Measurements from ENCODE around the gene DNPH1.

DNPH1 gene

GRCh38 chr6:43207286-43207685, 22.0 kb downstream of the DNPH1 start:
- no peak for DNase-seq

DNA sequence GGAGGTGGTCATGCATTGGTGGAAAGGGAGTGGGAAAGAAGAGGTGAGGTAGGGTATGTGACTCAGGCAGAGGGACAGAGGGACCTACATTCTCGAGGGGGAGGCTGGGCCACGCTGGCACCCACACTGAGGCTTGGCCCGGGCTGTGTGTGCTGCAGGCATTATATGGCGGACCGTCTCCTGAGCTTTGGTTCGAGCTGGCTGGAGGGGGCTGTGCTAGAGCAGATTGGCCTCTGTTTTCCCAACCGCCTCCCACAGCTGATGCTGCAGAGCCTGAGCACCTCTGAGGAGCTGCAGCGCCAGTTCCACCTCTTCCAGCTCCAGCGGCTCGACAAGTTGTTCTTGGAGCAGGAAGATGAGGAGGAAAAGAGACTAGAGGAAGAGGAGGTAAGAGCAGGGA, 23.4 kb downstream of the DNPH1 start:
- DNase-seq = no peak

DNA sequence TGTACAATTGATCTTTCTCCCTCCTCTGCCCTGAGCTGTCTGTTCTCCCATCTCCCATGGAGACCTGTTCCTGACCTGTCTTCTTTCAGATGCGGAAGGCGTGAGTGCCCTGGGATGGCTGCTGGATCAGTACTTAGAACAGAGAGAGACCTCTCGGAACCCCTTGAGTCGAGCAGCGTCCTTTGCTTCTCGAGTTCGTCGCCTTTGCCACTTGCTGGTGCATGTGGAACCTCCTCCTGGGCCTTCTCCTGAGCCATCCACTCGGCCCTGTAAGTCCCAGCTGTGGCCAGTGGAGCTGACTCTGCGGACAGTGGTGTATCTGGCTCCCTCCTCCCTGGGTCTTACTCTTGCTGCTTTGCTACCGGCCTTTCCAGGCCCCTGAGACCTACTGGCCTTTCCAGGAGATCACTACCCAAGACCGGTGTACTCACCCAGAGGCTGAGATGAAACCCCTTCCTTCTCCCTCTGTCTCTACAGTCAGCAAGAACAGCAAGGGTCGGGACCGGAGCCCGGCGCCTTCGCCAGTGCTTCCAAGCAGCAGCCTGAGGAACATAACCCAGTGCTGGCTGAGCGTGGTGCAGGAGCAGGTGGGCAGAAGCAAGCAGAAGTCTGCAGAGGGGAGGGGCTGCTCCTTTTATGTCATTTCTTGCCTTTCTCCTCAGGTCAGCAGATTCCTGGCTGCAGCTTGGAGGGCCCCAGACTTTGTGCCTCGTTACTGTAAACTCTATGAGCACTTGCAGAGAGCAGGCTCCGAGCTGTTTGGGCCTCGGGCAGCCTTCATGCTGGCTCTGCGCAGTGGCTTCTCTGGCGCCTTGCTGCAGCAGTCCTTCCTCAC, 24.8 kb downstream of the DNPH1 start:
- no peak for DNase-seq

DNA sequence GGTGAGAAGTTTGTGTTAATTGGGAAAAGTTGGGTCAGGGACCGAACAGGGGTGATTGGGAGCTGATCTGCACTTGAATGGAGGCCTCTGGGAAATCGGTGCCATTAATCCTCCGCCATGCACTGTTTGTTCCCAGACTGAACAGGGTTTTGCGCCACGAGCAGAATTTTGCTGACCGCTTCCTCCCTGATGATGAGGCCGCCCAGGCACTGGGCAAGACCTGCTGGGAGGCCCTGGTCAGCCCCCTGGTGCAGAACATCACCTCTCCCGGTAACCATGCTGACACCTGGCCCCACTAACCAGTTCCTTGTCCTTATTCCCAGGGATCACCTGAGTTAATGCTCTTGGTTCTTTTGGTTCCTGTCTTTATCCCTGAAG, 25.6 kb downstream of the DNPH1 start:
- DNase-seq = no peak

GRCh38 chr6:43203029-43203717, 26.1 kb downstream of the DNPH1 start:
- no peak for DNase-seq

DNA sequence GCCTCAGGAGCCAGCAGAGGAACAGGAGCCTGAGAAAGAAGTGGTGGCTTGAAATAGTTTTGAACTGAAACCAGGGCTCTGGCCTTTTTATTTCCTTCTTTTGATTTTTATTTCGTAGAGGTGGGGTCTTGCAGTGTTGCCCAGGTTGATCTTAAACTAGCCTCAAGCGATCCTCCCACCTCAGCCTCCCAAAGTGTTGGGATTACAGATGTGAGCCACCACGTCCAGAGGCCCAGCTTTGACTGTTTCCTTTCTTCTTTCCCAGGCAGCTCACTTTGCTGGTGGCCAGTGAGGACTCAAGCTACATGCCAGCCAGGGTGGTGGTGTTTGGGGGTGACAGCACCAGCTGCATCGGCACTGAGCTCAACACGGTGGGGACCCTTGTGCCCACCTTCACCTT, 26.8 kb downstream of the DNPH1 start:
- no peak for DNase-seq

GRCh38 chr6:43200541-43200940, 28.7 kb downstream of the DNPH1 start:
- DNase-seq = no peak

GRCh38 chr6:43199912-43200311, 29.4 kb downstream of the DNPH1 start:
- DNase-seq = no peak

DNA sequence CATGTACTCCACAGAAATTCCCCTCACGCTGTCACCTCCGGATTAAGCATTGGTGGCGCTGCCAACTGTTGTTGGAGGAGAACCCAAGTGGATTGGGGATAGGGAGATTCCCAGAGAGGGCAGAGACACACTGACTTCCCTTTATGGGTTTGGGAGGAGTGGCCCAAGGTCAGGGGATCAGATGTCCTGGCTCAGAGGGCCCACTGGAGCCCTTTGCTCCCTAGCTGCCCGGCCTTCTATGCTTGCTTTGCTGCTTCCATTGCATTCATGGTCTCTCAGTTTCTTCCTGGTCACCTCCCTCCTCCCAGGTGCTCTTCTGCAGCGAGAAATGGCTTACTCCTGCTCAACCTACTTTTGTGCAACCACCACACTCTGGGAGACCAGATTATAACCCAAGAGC, 32.9 kb downstream of the DNPH1 start:
- no peak for DNase-seq

DNA sequence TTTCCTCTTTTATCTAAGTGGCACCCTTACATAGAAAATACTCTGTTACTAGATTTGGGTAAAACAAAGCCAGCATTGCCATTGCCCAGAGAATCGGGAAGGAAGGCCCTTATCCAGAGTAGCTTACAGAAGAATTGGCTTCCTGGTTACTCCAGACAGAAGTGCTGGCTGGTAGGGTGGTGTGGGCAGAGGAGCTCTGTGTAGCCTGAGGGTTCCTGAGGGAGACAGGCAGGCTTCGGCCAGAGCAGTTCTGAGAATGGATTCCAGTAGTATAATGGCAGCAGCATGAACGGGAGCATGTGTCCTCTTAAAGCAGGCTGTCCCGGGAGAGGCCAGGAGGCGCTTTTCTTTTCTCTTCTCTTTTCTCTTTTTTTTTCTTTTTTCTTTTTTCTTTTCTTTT, 35.4 kb downstream of the DNPH1 start:
- DNase-seq = no peak

DNA sequence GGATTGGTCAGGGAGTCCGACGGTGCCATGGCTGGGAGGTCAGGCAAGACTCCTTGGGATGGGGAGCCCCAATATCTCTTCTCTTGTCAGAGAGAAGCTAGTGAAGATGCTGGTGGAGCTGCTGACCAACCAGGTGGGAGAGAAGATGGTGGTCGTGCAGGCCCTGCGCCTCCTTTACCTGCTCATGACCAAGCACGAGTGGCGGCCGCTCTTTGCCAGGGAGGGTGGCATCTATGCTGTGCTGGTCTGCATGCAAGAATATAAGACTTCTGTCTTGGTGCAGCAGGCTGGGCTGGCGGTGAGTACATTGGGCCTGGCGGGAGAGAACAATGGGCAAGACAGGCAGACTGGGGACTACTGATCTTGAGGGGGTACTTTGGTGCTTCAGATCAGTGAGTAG, 36.4 kb downstream of the DNPH1 start:
- no peak for DNase-seq

DNA sequence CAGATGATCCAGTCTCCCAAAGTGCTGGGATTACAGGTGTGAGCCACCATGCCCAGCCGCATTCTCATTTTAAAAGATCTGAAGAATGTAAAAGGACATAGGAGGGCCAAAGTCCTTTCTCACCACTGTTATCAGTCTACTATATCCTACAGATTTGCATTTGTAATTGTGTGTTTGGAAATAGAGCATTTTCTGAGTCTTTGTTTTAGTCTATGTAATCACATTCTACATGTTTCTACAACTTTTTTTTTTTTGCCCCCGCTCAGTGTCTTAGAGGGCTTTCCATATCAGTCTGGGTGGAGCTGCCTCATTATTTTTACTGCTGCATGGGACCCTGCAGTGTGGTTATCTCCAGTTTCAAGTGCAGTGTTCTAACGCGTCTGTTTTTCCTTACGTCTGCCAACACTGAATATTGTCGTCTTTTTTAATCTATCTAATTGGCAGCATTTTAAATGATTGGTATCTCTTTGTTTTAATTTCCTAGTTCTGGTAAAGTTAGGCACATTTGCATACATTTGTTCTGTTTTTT, 39.4 kb downstream of the DNPH1 start:
- DNase-seq = no peak

GRCh38 chr6:43188426-43188825, 40.9 kb downstream of the DNPH1 start:
- DNase-seq = no peak

GRCh38 chr6:43187821-43188220, 41.5 kb downstream of the DNPH1 start:
- DNase-seq = no peak

DNA sequence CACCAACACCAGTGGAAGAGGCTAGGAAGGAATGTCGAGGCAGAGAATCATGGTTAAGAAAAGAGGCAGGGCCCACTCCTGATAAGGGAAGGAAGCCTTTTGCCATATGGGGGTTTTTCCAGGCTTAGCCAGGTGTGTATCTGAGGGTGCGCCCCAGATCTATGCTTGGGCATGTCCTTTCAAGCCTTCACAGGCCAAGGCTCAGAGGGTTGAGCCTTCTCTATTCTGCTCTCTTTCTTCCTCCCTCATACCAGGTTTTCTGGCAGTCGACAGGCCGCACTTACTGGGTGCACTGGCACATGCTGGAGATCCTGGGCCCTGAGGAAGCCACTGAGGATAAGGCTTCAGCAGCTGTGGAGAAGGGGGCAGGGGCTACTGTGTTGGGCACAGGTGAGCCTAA, 42.6 kb downstream of the DNPH1 start:
- DNase-seq = no peak

GRCh38 chr6:43186019-43186418, 43.3 kb downstream of the DNPH1 start:
- no peak for DNase-seq

GRCh38 chr6:43185391-43185985, 43.8 kb downstream of the DNPH1 start:
- no peak for DNase-seq

- no peak for DNase-seq
These were observed 44.9 kb downstream of the DNPH1 start for GRCh38 chr6:43184268-43184985.

DNA sequence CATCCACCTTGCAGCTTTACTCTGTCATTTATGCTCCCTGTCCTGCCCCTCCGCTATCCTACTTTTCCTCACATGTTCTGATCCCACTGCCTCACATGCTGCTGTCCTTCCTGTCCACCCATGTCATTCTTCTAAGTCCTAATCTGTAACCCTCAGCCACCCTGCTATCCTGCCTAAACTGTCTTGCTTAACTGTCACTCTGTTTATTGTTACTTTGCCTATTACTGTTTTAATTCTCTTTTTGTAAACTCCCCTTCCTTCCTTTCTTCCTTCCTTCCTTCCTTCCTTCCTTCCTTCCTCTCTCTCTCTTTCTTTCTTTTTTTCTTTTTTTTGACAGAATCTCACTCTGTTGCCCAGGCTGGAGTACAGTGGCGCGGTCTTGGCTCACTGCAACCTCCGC, 45.8 kb downstream of the DNPH1 start:
- DNase-seq = no peak

DNA sequence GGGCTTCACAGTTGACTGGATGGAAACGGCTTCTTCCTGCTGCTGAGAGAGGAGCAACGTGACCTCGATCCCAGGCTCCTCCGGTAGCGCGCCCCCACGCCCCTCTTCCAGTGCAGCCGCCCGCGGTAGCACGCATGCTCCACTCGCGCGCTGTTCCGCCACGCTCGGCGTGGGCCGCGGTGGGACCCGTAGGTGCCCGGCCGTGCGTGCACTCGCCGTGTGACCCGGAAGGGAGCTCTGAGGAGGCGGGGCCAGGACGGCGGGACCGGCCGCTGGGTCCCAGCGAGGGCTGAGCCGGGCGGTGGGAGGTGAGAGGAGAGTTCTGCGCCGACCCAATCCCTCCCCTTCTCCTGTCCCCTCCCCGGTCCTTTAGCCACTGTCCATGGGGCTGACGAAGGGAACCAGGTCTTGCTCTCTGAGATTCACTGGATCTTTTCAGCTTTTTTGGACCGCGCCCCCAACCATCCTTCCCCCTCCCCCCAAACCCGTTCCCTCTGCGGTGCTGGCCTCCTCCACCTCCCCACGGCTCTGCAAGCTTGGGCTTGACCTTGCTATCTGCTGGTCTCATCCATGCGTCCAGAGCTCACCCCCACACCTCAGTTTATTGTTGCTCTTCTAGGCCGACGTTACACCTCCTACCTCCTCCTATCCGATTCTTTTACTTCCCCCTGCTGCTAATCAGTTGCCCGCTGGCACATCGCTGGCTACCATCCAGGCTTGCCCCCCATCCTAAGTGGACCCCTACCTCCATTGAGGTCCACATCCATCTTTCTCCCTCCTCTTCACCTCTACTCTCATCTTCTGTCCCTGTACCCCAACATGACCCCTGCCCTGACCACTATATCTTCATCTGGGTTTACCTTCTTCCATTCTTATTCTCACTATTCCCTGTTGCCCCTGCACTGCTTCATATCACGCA, 47.1 kb downstream of the DNPH1 start, which contains the start of gene CUL9:
CUL9 (plus strand) TSS at position 255 of the 919 bp plus-strand sequence. CDS start 2,115 bp downstream, outside the sequence.
- DNase-seq = peak; percentile 85 to 88

- DNase-seq = no peak
These were observed 47.7 kb downstream of the DNPH1 start for GRCh38 chr6:43181621-43181941.

GRCh38 chr6:43180985-43181384, 48.3 kb downstream of the DNPH1 start:
- DNase-seq = peak in 1 of 2 experiments; percentile 32
